GM12874 (cell line): ENCODE results near the gene LYG1.
"Not testable (repeated sequence)": the region's sequence is repeated elsewhere in the genome, so short reads cannot be mapped to it uniquely, and the experiment has no call there.

Experiments
- CTCF ChIP-seq: IDR thresholded peaks from 2 replicates; pipeline ENCODE4 v1.5.1; 2011; ENCODE audit warnings: low read depth, mild to moderate bottlenecking, control low read depth, low read length, moderate library complexity; ENCODE audit not compliant: insufficient read depth

LYG1 gene

GRCh38 chr2:99301097-99301496, at the start of gene LYG1:
LYG1 (minus strand) TSS chr2:99301197; CDS start chr2:99295670, 5,527 bp downstream.
- not testable (repeated sequence) for TF ChIP-seq CTCF

- TF ChIP-seq CTCF: no peak
Observed at GRCh38 chr2:99350194-99350593, 49.2 kb upstream of the LYG1 start.

- no peak for TF ChIP-seq CTCF
Observed at GRCh38 chr2:99348173-99348572, 47.2 kb upstream of the LYG1 start.

GRCh38 chr2:99346218-99346617, 45.2 kb upstream of the LYG1 start:
- no peak for TF ChIP-seq CTCF

- no peak for TF ChIP-seq CTCF
Observed at GRCh38 chr2:99342536-99342935, 41.5 kb upstream of the LYG1 start.

GRCh38 chr2:99340669-99341236, 39.8 kb upstream of the LYG1 start:
- TF ChIP-seq CTCF: no peak

GRCh38 chr2:99338029-99338585, 37.1 kb upstream of the LYG1 start:
- TF ChIP-seq CTCF: no peak
